ENCODE results near the gene TRIP12.

- TF ChIP-seq, protein P1, sequence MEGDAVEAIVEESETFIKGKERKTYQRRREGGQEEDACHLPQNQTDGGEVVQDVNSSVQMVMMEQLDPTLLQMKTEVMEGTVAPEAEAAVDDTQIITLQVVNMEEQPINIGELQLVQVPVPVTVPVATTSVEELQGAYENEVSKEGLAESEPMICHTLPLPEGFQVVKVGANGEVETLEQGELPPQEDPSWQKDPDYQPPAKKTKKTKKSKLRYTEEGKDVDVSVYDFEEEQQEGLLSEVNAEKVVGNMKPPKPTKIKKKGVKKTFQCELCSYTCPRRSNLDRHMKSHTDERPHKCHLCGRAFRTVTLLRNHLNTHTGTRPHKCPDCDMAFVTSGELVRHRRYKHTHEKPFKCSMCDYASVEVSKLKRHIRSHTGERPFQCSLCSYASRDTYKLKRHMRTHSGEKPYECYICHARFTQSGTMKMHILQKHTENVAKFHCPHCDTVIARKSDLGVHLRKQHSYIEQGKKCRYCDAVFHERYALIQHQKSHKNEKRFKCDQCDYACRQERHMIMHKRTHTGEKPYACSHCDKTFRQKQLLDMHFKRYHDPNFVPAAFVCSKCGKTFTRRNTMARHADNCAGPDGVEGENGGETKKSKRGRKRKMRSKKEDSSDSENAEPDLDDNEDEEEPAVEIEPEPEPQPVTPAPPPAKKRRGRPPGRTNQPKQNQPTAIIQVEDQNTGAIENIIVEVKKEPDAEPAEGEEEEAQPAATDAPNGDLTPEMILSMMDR (conservative IDR thresholded peaks at IDR 0.05; ENCODE audit: low read length), result no peak
- TF ChIP-seq EZH2phosphoT487 (IDR thresholded peaks at IDR 0.05; ENCODE audit: borderline replicate concordance), result no peak
These were observed 513 bp downstream of the TRIP12 start for GRCh38 chr2:229921101-229921891.

All from Loucy (cell line).